ENCODE data around the gene ROPN1.

Gene ROPN1

GRCh38 chr3:123929325-123929724, 62.6 kb downstream of the ROPN1 start:
- DNase-seq (ENCODE audit: insufficient read length) (no peak), FAIRE-seq (no peak)
- TF ChIP-seq POLR2AphosphoS5 (IDR thresholded peaks at IDR 0.05; ENCODE audit: low read depth, low read length), result no peak
- TF ChIP-seq TAF1 (IDR thresholded peaks at IDR 0.05; ENCODE audit: borderline replicate concordance, low read depth, low read length), result no peak
- TF ChIP-seq POLR2A (IDR thresholded peaks at IDR 0.05; ENCODE audit: low read depth, low read length), result no peak

GRCh38 chr3:123926396-123926795, 65.5 kb downstream of the ROPN1 start:
- FAIRE-seq, result no peak
- DNase-seq (ENCODE audit: insufficient read length), result no peak
- TF ChIP-seq TAF1 (IDR thresholded peaks at IDR 0.05; ENCODE audit: borderline replicate concordance, low read depth, low read length) (no peak), POLR2A (IDR thresholded peaks at IDR 0.05; ENCODE audit: low read depth, low read length) (no peak), POLR2AphosphoS5 (IDR thresholded peaks at IDR 0.05; ENCODE audit: low read depth, low read length) (no peak)

GRCh38 chr3:123920868-123921267, 71.1 kb downstream of the ROPN1 start:
- no peak for FAIRE-seq
- TF ChIP-seq TAF1 (IDR thresholded peaks at IDR 0.05; ENCODE audit: borderline replicate concordance, low read depth, low read length) (no peak), POLR2A (IDR thresholded peaks at IDR 0.05; ENCODE audit: low read depth, low read length) (no peak), POLR2AphosphoS5 (IDR thresholded peaks at IDR 0.05; ENCODE audit: low read depth, low read length) (no peak)

GRCh38 chr3:123920383-123920782, 71.5 kb downstream of the ROPN1 start:
- DNase-seq (ENCODE audit: insufficient read length), result no peak
- no peak for FAIRE-seq
- TF ChIP-seq POLR2AphosphoS5 (IDR thresholded peaks at IDR 0.05; ENCODE audit: low read depth, low read length) (no peak), POLR2A (IDR thresholded peaks at IDR 0.05; ENCODE audit: low read depth, low read length) (no peak), TAF1 (IDR thresholded peaks at IDR 0.05; ENCODE audit: borderline replicate concordance, low read depth, low read length) (no peak)

More at GRCh38 chr3:123920868-123921267, 71.1 kb downstream of the ROPN1 start:
- no peak for DNase-seq (ENCODE audit: insufficient read length)

- FAIRE-seq, result no peak
- TF ChIP-seq TAF1 (IDR thresholded peaks at IDR 0.05; ENCODE audit: borderline replicate concordance, low read depth, low read length) (no peak), POLR2AphosphoS5 (IDR thresholded peaks at IDR 0.05; ENCODE audit: low read depth, low read length) (no peak), POLR2A (IDR thresholded peaks at IDR 0.05; ENCODE audit: low read depth, low read length) (no peak)
- no peak for DNase-seq (ENCODE audit: insufficient read length)
These were observed 72.6 kb downstream of the ROPN1 start for GRCh38 chr3:123919353-123919752.
